Measurements from ENCODE around the gene KCNK4. TPM values are rescaled to one million over a fixed set of nuclear protein-coding genes. Genes with fewer than 3 reads are reported as not detected.

KCNK4 gene
- total and polyA plus RNA-seq, 2 of the 13 experiments (the other 11 are each of a cell fraction or from before 2014, with no cell fraction given), result not detected

DNA sequence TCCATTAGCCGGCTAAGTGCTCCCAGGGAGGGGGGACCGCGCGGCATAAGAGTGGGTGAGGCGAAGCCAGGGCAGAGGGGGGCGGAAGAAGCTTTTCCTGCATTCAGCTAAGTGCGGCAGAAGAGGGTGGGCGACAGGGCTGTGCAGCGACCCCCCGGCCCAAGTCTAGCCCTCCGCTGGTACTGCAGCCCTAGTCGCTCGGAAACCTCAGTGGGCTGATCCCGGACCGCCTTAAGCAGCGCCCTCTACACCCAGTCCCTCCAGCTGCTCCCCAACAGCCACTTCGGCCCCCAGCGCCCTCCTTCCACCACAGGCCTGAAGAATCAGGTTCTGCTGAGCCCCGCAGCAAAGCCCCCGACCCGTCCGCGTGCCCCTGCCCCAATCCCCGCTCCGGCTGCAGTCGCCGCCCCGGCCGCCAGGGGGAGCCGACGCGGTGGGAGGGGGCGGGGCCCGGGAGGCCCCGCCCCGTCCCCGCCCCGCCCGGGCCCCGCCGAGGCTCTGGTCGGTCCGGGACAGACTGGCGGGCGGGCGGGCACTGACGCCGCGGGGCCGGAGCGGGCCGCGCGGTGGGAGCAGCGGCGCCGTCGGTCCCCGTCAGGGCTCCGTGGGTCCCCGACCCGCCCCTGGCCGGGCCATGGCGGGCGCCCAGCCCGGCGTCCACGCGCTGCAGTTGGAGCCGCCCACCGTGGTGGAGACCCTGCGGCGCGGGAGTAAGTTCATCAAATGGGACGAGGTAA lies 39.9 kb upstream of the KCNK4 start, which contains the start of gene PLCB3 (continued):
- no peak for TF ChIP-seq ZNF841 (CRISPR knock-in tag; IDR thresholded peaks at IDR 0.05; ENCODE audit: borderline replicate concordance)
- TF ChIP-seq, protein P1, sequence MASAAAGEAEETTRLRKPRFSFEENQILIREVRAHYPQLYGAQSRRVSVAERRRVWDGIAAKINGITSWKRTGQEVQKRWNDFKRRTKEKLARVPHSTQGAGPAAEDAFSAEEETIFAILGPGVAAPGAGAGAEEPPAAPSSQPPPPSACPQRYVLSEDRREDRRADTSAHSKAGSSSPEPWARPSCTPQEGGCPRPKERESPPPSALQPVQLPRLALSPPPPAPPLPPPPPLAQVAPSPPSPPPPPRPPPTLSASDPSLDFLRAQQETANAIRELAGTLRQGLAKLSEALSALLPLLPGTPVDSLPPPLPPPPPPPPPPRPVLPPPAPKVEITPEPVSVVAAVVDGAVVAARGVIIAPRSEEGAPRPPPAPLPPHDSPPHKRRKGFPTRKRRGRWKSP (CRISPR knock-in tag; IDR thresholded peaks at IDR 0.05), result no peak
- TF ChIP-seq ZNF629 (CRISPR knock-in tag; conservative IDR thresholded peaks at IDR 0.05), result no peak
- no peak for TF ChIP-seq ZNF501 (CRISPR knock-in tag; IDR thresholded peaks at IDR 0.05)
- TF ChIP-seq MTA1 (CRISPR knock-in tag; IDR thresholded peaks at IDR 0.05; ENCODE audit: borderline replicate concordance), result no peak
- TF ChIP-seq ZNF24 (IDR thresholded peaks at IDR 0.05), result no peak
- no peak for TF ChIP-seq MIER2 (CRISPR knock-in tag; IDR thresholded peaks at IDR 0.05)
- no peak for TF ChIP-seq XBP1 (CRISPR knock-in tag; IDR thresholded peaks at IDR 0.05)
- TF ChIP-seq ZNF44 (CRISPR knock-in tag; IDR thresholded peaks at IDR 0.05), result no peak
- peak; percentile 60 for TF ChIP-seq RBFOX2 (IDR thresholded peaks at IDR 0.05; ENCODE audit: low read depth, low read length)
- TF ChIP-seq FOSL2 (CRISPR knock-in tag; IDR thresholded peaks at IDR 0.05), result no peak
- TF ChIP-seq MED1 (CRISPR knock-in tag; IDR thresholded peaks at IDR 0.05), result no peak
- TF ChIP-seq CBX1 (IDR thresholded peaks at IDR 0.05; ENCODE audit: low read depth), result no peak
- TF ChIP-seq, protein P2, sequence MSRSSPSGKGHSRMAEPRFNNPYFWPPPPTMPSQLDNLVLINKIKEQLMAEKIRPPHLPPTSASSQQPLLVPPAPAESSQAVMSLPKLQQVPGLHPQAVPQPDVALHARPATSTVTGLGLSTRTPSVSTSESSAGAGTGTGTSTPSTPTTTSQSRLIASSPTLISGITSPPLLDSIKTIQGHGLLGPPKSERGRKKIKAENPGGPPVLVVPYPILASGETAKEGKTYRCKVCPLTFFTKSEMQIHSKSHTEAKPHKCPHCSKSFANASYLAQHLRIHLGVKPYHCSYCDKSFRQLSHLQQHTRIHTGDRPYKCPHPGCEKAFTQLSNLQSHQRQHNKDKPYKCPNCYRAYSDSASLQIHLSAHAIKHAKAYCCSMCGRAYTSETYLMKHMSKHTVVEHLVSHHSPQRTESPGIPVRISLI (CRISPR knock-in tag; IDR thresholded peaks at IDR 0.05; ENCODE audit: borderline replicate concordance), result no peak
- TF ChIP-seq ZNF788 (CRISPR knock-in tag; IDR thresholded peaks at IDR 0.05; ENCODE audit: borderline replicate concordance), result no peak
- peak; percentile 41; the same call in 1 of the 2 replicates for TF ChIP-seq KDM5B (CRISPR knock-in tag; IDR thresholded peaks at IDR 0.05; ENCODE audit: borderline replicate concordance)
- TF ChIP-seq ZFX (CRISPR knock-in tag; IDR thresholded peaks at IDR 0.05; ENCODE audit: low read depth), result peak; percentile 40
- TF ChIP-seq, protein P3, sequence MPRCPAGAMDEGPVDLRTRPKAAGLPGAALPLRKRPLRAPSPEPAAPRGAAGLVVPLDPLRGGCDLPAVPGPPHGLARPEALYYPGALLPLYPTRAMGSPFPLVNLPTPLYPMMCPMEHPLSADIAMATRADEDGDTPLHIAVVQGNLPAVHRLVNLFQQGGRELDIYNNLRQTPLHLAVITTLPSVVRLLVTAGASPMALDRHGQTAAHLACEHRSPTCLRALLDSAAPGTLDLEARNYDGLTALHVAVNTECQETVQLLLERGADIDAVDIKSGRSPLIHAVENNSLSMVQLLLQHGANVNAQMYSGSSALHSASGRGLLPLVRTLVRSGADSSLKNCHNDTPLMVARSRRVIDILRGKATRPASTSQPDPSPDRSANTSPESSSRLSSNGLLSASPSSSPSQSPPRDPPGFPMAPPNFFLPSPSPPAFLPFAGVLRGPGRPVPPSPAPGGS (CRISPR knock-in tag; IDR thresholded peaks at IDR 0.05), result 0 out of 2 replicates have a peak, but pooled peaks have one; percentile 12
- TF ChIP-seq ARNTL (CRISPR knock-in tag; IDR thresholded peaks at IDR 0.05), result 0 out of 2 replicates have a peak, but pooled peaks have one; percentile 27
- TF ChIP-seq KMT2A (CRISPR knock-in tag; IDR thresholded peaks at IDR 0.05), result no peak
- TF ChIP-seq ARID2 (CRISPR knock-in tag; IDR thresholded peaks at IDR 0.05; ENCODE audit: borderline replicate concordance), result no peak
- TF ChIP-seq, protein P4, sequence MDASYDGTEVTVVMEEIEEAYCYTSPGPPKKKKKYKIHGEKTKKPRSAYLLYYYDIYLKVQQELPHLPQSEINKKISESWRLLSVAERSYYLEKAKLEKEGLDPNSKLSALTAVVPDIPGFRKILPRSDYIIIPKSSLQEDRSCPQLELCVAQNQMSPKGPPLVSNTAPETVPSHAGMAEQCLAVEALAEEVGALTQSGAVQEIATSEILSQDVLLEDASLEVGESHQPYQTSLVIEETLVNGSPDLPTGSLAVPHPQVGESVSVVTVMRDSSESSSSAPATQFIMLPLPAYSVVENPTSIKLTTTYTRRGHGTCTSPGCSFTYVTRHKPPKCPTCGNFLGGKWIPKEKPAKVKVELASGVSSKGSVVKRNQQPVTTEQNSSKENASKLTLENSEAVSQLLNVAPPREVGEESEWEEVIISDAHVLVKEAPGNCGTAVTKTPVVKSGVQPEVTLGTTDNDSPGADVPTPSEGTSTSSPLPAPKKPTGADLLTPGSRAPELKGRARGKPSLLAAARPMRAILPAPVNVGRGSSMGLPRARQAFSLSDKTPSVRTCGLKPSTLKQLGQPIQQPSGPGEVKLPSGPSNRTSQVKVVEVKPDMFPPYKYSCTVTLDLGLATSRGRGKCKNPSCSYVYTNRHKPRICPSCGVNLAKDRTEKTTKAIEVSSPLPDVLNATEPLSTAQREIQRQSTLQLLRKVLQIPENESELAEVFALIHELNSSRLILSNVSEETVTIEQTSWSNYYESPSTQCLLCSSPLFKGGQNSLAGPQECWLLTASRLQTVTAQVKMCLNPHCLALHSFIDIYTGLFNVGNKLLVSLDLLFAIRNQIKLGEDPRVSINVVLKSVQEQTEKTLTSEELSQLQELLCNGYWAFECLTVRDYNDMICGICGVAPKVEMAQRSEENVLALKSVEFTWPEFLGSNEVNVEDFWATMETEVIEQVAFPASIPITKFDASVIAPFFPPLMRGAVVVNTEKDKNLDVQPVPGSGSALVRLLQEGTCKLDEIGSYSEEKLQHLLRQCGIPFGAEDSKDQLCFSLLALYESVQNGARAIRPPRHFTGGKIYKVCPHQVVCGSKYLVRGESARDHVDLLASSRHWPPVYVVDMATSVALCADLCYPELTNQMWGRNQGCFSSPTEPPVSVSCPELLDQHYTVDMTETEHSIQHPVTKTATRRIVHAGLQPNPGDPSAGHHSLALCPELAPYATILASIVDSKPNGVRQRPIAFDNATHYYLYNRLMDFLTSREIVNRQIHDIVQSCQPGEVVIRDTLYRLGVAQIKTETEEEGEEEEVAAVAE (CRISPR knock-in tag; IDR thresholded peaks at IDR 0.05; ENCODE audit: borderline replicate concordance), result no peak
- TF ChIP-seq TRIM24 (CRISPR knock-in tag; IDR thresholded peaks at IDR 0.05), result no peak
- no peak for TF ChIP-seq ZSCAN22 (CRISPR knock-in tag; IDR thresholded peaks at IDR 0.05)

Measured in HepG2 (cell line).